ENCODE results near the gene GRIK2.

DNA sequence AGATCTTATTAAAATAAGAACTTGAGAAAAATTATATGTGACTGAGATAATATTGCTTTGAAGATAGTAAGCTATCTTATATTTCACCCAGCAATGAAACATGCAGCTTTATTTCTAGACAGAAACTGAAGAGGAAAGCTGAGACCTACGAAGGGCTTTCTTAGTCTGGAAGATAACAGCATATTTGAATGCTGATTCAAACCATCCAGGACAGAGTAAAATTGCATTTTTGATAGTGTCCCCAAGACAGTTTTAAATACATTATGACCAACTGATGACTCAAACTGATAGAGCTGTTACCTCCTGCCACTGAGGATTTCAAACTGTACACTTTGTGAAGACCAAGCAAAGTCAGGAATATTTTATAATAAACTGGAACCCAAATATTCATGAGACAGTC, 409.6 kb downstream of the GRIK2 start:
- no peak for TF ChIP-seq CTCF (conservative IDR thresholded peaks at IDR 0.05 in 1 of 2, IDR thresholded peaks at IDR 0.05 in 1 of 2; ENCODE audit: extremely low read depth in 1 of 2, insufficient read depth in 1 of 2, low read depth in 1 of 2, low read length in 2 of 2)
- TF ChIP-seq EZH2 (IDR thresholded peaks at IDR 0.05; ENCODE audit: borderline replicate concordance, low read length) = no peak

Measured in mammary epithelial cell (primary cell).